Prostate gland (tissue), 2 donors: ENCODE data around the gene LMO7. TPM values are rescaled to one million over a fixed set of nuclear protein-coding genes. Genes with fewer than 3 reads are reported as not detected.

Experiments
- DNase-seq: peaks from one replicate; pipeline ENCODE4 v3.0.0-alpha.2; 2019; ENCODE audit warnings: low spot score
- H3K27ac ChIP-seq, 2 donors: fragments of 200-600 bp; sonication (generic); 2 replicates each; pipeline ENCODE4 v1.5.1; 2017 to 2019
- H3K27me3 ChIP-seq: fragments of 200-600 bp; sonication (generic); replicated peaks from 2 replicates; pipeline ENCODE4 v1.5.1; 2019; ENCODE audit not compliant: insufficient read depth
- H3K36me3 ChIP-seq, 2 donors: fragments of 200-600 bp; sonication (generic); 1 replicate in 1 of 2; 2 replicates in 1 of 2; pipeline versions ENCODE4 v1.5.1 to v1.8.1; 2017 to 2019
- H3K4me1 ChIP-seq: fragments of 200-600 bp; sonication (generic); replicated peaks from 2 replicates; pipeline ENCODE4 v1.5.1; 2019
- H3K4me3 ChIP-seq, 2 donors: fragments of 200-600 bp; sonication (generic); 2 replicates each; pipeline ENCODE4 v1.5.1; 2017 to 2019
- H3K9me3 ChIP-seq: fragments of 200-600 bp; sonication (generic); 2 replicates; pipeline ENCODE4 v1.5.1; 2017
- CTCF ChIP-seq, 4 experiments: fragments of 200-600 bp in 2 of 4; fragments of 450-650 bp in 2 of 4; sonication (generic) in 2 of 4; IDR thresholded peaks; 1 replicate in 3 of 4; 2 replicates in 1 of 4; pipeline ENCODE4 v1.5.1; 2016 to 2019; ENCODE audit warnings: antibody characterized with exemption in 4 of 4, mild to moderate bottlenecking in 2 of 4, moderate library complexity in 2 of 4
- POLR2A ChIP-seq: fragments of 450-650 bp; IDR thresholded peaks from one replicate; pipeline ENCODE4 v1.6.1; 2016; ENCODE audit warnings: antibody characterized with exemption, mild to moderate bottlenecking
- POLR2AphosphoS5 ChIP-seq: sonication (generic); formaldehyde crosslinking; IDR thresholded peaks from one replicate; pipeline ENCODE4 v1.6.1; 2017; ENCODE audit warnings: antibody characterized with exemption
- WGBS: methylation state at CpG from one replicate; pipeline ENCODE4 v1.1.5; 2018; 5-methylcytosine and 5-hydroxymethylcytosine counted together
- intact Hi-C: fragments of 100-400 bp; cut with DNase I; formaldehyde crosslinking; loops from one replicate; pipeline ENCODE4 v1.14.2; 2022
- total RNA-seq, 2 donors: library from RNA; depleted of rRNA; stranded (reverse); fragments of >200 nt; gene quantifications; one replicate each; pipeline ENCODE4 v1.1.0, GENCODE V29; 2016

Gene LMO7
- total RNA-seq, 2 donors from 2014 or later = 87.8 to 99.9 TPM

DNA sequence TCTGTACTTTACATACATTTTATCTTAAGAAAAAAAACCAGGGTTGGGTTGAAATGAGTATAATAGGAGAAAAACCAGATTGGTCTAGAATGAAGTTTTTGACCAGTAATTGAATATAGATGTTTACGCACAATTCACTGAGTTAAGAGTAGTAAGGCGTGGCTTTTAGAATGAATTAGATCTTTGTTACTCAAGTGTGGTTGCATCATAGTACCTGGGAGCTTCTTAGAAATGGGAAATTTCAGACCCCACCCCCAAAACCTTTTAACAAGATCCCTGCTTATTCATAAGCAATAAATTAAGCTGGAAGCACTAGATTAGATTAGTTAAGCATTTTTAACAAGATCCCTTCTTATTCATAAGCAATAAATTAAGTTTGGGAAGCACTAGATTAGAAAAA is 28.7 kb upstream of the LMO7 start:
- Histone ChIP-seq H3K4me1 (no peaks in the 10 kb centered on the region), H3K27ac (no peak overlapping the region), H3K4me3 (no peak overlapping the region), H3K9me3 (no peaks in the 10 kb centered on the region), H3K36me3 (no peaks in the 10 kb centered on the region), H3K27me3 (no peaks in the 10 kb centered on the region)
- DNase-seq = no peak
- intact Hi-C loops = no loop called here
- 95% methylated on average over 2 of the region's 2 CpGs for WGBS
- no peak for TF ChIP-seq POLR2A
- TF ChIP-seq POLR2AphosphoS5 = no peak

DNA sequence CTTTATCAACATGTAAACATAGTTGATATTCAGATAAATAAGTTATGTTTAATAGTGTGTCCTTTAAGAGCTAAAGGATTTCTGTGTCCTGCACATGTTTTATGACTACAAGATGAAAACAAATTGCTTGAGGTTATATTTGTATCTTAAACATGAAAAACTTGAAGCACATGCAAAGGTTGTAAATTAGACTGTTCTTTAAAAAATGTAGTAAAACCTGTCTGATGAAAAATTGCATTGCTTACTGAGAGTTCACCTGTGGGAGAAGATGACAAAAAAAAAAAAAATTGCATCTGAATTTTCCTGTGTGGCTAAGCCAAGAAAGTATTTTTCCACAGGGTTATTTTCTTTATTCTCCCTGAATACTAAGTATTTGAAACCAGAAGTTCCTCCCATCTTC is 25.7 kb upstream of the LMO7 start:
- DNase-seq = no peak
- Histone ChIP-seq H3K36me3 (no peaks in the 10 kb centered on the region), H3K27me3 (no peaks in the 10 kb centered on the region), H3K4me3 (no peak overlapping the region), H3K4me1 (no peaks in the 10 kb centered on the region), H3K27ac (peak overlapping the region; percentile 32 to 52), H3K9me3 (no peaks in the 10 kb centered on the region)
- intact Hi-C loops = no loop called here
- TF ChIP-seq POLR2A (no peak), CTCF (IDR thresholded peaks at IDR 0.05) (no peak), POLR2AphosphoS5 (peak; percentile 41)

GRCh38 chr13:75612354-75612753 is 23.8 kb upstream of the LMO7 start:
- Histone ChIP-seq H3K27ac (no peak overlapping the region), H3K4me1 (no peaks in the 10 kb centered on the region), H3K36me3 (no peaks in the 10 kb centered on the region), H3K9me3 (no peaks in the 10 kb centered on the region), H3K27me3 (no peaks in the 10 kb centered on the region), H3K4me3 (no peak overlapping the region)
- 60% methylated on average over 2 of the region's 2 CpGs for WGBS
- no peak for DNase-seq
- no peak for TF ChIP-seq POLR2AphosphoS5
- TF ChIP-seq POLR2A = no peak
- TF ChIP-seq CTCF (IDR thresholded peaks at IDR 0.05) = no peak
- intact Hi-C loops = no loop called here

GRCh38 chr13:75617230-75617629 is 18.9 kb upstream of the LMO7 start:
- no peaks in the 10 kb centered on the region for H3K4me1 ChIP-seq
- 100% methylated on average over 1 of the region's 1 CpG for WGBS
- DNase-seq = no peak
- H3K27ac ChIP-seq = no peak overlapping the region
- no peaks in the 10 kb centered on the region for H3K27me3 ChIP-seq
- no peaks in the 10 kb centered on the region for H3K9me3 ChIP-seq
- no peak for TF ChIP-seq CTCF (IDR thresholded peaks at IDR 0.05)
- TF ChIP-seq POLR2A = no peak
- no peak for TF ChIP-seq POLR2AphosphoS5
- no peak overlapping the region for H3K4me3 ChIP-seq
- H3K36me3 ChIP-seq = no peaks in the 10 kb centered on the region
- intact Hi-C loops = no loop called here

DNA sequence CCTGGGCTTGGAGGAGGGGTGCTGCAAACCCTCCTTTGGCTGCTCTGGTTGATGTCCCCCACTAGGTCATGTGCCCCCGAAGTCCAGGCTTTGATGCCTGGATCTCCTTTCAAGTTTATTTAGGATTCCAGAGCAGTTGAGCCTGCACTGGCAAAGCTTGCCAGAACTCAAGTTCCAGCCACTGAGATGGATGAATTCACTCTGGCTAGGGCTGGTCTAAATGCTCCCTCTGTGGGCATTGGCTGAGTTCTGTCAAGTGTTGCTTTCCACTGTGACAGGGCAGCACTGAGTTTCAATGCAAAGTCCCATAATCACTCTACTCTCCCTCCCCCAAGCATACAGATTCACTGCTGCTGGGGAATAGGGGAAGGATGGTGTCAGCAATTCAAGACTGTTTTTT is 17.8 kb upstream of the LMO7 start:
- 0% methylated on average over 1 of the region's 1 CpG for WGBS

More for the DNA sequence above, 17.8 kb upstream of the LMO7 start:
- Histone ChIP-seq H3K9me3 (no peaks in the 10 kb centered on the region), H3K36me3 (no peaks in the 10 kb centered on the region), H3K4me1 (no peaks in the 10 kb centered on the region), H3K27me3 (no peaks in the 10 kb centered on the region), H3K4me3 (no peak overlapping the region), H3K27ac (no peak overlapping the region)
- intact Hi-C loops = no loop called here
- no peak for DNase-seq
- TF ChIP-seq CTCF (IDR thresholded peaks at IDR 0.05) = no peak
- TF ChIP-seq POLR2AphosphoS5 = no peak
- TF ChIP-seq POLR2A = no peak
